Measurements from ENCODE around the gene PDPR. TPM values are rescaled to one million over a fixed set of nuclear protein-coding genes. Genes with fewer than 3 reads are reported as not detected.
A peak's percentile ranks its signal among the peaks of the same experiment; 100 is the strongest.
"Not testable (repeated sequence)": the region's sequence is repeated elsewhere in the genome, so short reads cannot be mapped to it uniquely, and the experiment has no call there.

PDPR gene
- 66.2 TPM for polyA plus RNA-seq (ENCODE audit: insufficient read length)
- long read RNA-seq, donor 1, full-length matches to known transcripts, result 1 of 1 reads
- long read RNA-seq, donor 1, partial matches to known transcripts, result 0 of 1 reads
- long read RNA-seq, donor 1, other reads (novel, unspliced or antisense), result 0 of 1 reads
- long read RNA-seq, donor 2, result 0 reads
- long read RNA-seq, donor 3, result 0 reads
- long read RNA-seq, donor 4, result 0 reads
- long read RNA-seq, donor 5, result 0 reads
- long read RNA-seq, donor 6, result 0 reads
- long read RNA-seq, donor 7, full-length matches to known transcripts, result 1 of 22 reads
- long read RNA-seq, donor 7, partial matches to known transcripts, result 16 of 22 reads
- long read RNA-seq, donor 7, other reads (novel, unspliced or antisense), result 5 of 22 reads
- long read RNA-seq, donor 8, result 0 reads

DNA sequence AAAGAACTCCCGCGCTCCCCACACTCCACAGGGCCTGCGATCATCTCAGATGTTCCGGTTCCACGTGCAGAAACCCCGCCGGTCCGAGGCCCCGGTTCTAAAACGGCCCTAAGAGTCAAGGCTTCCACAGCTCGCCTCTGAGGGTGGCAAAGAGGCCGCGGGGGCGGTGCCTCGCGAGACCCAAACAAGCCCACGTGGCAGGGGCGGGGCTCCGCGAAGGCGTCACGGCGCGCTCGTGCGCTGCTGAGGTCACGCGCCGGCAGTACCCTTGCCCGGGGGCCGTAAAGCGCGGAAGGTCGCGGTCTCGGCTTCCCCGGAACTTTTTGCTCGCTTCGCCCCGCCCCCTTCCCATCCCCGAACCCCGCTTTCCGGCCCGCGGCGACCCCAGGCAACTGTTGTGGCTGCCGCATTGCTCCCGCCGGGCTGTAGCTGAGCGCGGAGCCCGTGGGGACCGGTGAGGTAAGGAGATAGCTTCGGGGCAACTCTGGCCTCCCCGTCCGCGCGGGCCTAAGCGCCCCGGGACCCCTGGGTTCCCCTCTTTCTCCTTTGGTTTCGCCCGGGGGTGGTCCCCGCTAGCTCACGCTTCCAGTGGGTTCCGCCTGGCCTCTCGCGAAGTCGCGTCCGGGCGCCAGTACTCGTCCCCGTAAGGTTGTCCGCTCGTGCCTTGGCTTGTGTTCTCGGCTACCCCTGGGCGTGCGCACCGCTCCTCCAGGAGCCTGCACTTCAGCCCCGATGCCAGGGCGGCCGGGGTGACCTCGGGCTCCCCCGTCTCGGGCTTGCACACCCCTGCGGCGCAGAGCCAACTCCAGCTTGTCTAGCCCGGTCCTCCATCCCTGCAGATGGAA lies at the start of gene PDPR:
PDPR (plus strand) TSS at position 351 of the 845 bp plus-strand sequence. CDS start 6,161 bp downstream, outside the sequence.
- peak; percentile 82 for DNase-seq

DNA sequence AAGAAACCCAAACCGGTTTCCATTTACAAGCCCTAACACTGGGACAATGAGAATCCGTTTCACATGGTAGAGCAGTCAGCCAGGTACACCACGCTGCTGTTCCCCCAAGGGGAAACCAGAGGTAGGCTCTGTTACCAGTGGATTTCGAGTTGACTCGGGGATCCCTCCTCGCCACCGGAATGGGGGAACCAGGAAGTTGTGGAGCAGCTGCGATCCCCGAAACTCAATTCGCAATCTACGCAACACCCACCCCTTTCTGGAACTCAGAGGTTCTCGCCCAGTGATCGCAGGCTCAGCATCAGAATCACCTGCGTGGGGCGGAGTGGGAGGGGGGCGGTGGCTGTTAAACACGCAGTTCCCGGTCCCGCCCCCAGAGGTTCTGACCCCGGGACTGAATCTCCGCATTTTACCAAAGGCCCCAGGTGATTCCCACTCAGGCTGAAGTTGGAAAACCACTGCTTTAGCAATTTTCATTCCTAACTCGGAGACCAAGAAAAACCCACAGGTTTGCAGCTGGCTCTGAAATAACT lies 49.2 kb upstream of the PDPR start:
- DNase-seq, result peak; percentile 20

DNA sequence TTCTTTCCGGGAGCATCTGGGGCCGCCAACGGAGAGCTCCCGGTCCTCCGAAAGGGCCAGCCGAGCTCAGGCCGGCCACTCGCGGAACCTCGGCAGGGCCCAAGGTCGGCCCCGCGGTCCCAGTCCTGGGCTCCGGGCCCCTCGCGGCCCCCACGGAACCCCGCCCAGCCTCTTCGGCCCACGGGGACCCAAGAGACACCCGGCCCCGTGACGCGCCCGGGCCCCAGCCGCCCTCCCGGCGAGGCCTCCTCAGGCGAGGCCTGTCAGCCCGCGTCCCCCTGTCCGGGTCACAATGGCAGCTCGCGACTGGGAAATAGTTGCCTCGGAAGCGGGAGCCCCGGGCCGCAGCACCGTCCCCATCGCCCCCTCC lies 48.8 kb upstream of the PDPR start:
- not testable (repeated sequence) for DNase-seq

DNA sequence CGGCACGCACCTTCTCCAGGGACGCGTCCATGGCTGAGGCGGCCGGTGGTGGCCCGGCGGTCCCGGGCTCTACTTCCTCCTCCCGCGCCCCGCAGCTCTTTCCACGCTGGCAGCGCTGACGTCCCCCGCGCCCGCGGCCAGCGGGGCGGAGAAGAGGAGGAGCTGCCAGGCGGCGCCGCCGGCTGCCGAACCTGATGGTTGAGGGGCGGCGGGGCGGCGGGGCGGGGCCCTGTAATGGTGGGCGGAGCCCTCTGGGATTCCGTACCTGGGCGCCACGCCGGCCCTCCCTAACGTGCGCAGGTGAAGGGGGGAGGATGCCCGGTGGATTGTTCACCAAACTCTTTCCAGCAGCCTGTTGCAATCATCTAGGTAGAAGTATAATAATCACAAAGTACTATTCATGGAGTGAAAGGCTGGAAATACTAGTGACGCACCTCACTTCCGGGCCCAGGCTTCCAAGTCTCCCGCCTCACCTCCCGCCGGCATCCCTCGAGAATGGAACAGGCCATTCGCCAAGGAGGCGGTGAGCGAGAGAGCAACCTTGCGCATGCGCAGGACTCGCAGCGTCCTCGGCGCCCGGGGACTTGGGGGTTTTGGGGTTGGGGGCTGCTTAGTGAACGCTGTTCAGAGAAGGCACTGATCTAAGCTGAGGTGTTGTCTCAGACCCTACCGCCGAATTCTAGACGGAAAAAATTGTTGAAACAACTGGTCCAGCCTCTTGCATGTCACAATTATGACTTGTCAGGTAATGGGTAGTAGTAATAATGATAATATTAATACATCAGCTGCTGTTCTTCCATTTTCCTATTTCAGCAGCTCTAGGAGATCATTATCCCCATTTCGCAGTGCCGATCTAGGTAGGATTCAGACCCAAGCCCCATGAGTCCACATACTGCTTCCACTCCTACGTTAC lies 48.1 kb upstream of the PDPR start:
- peak; percentile 90 for DNase-seq

DNA sequence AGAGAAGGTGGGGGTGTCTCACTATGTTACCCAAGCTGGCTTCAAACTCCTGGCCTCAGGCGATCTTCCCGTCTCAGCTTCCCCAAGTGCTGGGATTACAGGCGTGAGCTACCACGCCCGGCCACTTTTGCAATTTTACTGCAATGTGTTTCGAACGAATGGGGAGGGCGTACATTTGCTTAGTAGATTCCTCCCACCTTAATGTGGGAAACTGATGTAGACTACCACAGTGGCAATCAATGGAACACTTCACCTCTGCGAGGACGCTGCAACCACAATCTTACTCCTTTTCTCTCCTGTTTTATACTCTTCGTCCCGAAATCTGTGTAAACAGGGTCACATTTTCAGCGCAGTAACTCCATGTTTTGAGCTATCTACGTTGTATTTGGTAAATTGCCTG lies 47.4 kb upstream of the PDPR start:
- not testable (repeated sequence) for DNase-seq

DNA sequence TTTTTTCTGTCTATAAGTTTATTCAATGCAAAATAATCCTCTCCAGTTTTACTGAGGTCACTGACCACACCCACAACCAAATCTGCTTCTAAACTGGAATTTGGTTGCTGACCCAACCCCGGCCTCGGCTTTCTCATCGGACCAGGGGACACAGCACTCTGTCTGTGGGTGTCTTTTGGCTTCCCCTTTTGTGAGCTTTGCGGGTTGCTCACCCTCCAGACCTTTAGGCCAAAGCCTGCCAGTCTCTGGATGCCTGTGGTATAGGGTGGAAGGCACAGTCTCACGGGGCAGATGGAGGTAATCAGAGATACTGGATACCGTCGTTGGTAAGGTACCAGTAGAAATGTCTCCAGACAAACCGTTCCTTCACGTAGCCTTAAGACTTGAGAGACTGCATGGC lies 35.1 kb upstream of the PDPR start:
- DNase-seq, result not testable (repeated sequence)

DNA sequence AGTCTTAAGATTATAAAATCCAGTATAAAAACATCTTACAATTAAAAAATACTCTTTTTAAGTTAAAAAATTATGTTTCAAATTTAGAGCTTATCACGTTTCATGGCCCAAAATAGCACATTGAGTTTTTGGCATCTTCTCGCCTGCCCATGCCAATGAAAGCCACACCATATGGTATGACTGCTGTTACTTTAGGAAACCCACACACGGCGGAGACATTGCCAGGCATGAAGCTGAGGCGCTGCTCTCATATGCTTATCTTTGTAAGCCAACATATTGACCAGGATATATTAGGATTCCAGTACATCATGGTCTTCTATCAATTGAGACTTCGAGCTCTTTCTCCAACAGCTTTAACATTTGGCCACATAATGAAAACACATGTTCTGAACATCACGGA lies 32.9 kb upstream of the PDPR start:
- not testable (repeated sequence) for DNase-seq

DNA sequence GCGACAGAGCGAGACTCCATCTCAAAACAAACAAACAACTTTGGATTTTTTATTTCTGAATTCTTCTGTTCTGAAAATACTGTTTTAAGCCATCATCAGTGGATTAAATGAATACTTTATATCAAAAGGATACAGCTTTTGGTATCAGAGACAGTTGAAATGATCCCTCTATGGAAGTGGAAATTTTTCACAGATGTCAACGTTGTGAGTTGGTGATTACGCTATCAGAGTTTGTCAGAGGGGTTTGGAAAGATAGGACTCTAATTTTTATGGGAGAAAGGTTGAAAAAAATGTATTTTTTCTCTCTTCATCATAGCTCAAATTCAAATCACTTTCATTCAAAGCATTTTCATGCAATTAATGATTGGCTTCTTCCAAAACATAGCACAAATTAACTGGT lies 30.2 kb upstream of the PDPR start:
- DNase-seq, result not testable (repeated sequence)

DNA sequence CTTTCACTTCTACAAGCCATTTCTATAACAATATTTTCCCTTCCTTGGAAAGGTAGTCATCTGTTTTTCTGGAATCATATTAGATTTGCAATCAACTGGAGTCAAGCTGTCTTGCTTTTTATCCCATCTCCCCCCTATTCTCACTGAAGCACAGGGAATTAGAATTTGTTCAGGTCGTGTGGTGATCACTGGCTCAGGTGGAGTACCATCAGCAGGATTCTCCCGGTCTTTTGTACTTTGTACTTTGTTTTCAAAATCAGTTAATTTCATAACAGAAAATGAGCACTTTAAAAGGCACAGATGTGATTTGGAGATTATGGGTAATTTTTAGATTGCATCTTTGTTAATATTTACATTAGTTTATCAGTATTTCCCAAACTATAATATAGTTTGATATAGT lies 26.0 kb upstream of the PDPR start:
- not testable (repeated sequence) for DNase-seq

DNA sequence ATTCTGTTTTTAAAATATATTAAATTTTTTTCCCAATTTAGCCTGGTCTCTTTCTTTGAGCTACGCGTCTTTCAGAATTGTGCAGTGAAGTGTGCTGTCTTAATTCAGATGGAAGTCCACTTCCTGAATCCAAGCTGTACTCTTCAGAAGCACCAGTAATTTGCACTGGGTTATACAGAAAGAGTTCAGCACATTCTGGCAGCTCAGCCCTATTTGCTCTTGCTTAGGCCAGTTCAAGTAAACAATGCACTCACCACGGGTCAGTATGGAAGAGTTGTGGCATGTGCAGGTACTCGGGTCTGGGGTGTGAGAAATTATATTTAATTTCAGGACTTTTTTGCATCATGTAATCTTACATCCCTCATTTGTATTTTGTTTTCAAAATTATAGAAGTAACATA lies 25.3 kb upstream of the PDPR start:
- not testable (repeated sequence) for DNase-seq

DNA sequence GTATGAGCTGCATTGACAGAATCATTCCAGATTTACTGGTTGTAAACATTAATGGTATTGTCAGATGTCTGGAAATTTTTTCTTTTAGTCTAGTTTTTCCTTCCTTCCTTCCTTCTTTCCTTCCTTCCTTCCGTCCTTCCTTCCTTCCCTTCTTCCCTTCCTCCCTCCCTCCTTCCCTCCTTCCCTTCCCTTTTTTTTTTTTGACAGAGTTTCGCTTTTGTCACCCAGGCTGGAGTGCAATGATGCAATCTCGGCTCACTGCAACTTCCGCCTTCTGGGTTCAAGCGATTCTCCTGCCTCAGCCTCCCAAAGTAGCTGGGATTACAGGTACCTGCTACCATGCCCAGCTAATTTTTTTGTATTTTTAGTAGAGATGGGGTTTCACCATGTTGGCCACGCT lies 24.8 kb upstream of the PDPR start:
- DNase-seq, result not testable (repeated sequence)

DNA sequence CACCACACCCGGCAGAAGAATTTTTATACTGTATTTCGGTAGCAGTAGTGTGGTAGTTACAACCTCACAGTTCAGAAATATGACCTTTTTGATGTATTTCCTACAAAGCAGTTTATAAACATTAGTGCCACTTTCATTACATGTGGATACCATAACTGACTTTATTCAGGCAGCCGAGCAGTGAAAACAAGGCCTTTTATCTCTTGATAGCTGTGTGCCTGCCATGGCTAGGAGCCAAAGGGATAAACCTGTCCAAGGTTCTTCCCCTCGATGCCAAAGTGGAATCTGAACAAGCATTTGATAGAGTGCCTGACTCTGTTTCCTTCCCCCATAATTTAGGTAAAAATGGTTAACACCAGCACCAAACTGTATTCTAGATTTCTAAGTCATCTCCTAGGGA lies 23.0 kb upstream of the PDPR start:
- not testable (repeated sequence) for DNase-seq

DNA sequence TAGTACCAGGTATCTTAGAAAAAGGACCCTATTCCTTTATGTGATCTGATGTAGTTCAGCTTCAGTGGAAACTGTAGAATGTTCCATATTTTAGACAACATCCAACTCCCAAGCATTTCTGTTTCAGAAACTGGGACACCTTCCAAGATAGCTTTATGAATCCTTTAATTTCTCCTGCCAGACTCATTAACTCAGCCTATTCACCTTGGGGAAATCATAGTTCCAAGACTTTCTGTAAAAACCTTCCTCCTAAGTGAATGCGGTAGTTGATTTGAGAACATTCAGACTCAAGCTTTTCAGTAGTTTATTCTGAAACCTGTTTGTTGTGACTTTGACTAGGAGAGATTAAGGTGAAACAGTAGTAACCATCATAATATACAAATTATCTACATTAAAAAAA lies 20.0 kb upstream of the PDPR start:
- not testable (repeated sequence) for DNase-seq

DNA sequence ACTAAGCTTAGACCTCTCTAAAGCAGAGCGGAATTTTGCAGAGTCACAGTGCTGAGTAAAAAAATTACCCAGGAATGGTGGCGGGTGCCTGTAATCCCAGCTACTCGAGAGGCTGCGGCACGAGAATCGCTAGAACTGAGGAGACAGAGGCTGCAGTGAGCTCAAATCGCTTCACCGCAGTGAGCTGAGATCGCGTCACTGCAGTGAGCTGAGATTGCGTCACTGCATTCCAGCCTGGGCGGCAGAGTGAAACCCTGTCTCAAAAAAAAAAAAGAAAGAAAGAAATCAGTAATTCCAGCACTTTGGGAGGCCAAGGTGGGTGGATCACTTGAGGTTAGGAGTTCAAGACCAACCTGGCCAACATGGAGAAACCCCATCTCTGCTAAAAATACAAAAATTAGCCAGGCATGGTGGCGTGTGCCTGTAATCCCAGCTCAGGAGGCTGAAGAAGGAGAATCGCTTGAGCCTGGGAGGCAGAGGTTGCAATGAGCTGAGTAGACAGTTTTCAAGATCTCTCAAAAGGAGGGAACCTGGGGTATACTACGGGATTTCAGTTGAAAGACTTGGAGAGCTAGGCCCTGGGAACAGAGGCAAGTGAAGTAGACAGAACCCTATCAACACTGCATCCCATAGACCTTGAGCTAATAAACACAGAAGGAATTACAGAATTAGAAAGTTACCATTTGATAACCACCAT lies 4.4 kb upstream of the PDPR start:
- DNase-seq, result not testable (repeated sequence)

DNA sequence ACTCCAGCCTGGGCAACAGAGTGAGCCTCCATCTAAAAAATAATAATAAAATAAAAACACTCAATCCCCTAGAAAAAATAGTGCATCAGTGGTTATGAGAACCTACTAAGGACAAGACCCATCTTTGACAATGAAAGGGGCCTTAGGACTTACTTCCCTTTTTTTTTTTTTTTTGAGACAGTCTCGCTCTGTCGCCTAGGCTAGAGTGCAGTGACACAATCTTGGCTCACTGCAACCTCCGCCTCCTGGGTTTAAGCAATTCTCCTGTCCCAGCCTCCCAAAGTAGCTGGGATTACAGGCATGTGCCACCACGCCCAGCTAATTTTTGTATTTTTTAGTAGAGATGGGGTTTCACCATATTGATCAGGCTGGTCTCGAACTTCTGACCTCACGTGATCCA lies 2.0 kb upstream of the PDPR start:
- DNase-seq, result not testable (repeated sequence)

DNA sequence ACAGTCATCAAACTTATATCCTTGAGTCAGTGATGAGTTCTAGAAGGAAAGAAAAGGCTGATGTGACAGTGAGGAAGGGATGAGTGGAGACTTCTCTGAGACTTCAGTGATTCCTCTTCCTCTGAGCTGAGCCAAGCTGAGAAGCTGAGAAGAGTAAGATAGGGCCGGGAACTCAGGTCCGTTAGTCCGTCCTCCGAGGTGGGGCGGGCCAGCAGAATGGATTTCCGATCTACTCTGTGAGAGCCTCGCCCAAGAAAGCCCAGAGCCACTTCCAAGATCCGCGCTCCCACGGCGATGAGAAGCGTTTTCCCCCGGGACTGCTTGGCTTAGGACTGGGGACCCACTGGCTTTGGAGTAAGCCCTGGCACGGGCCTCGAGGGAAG lies 542 bp upstream of the PDPR start:
- DNase-seq, result not testable (repeated sequence)

DNA sequence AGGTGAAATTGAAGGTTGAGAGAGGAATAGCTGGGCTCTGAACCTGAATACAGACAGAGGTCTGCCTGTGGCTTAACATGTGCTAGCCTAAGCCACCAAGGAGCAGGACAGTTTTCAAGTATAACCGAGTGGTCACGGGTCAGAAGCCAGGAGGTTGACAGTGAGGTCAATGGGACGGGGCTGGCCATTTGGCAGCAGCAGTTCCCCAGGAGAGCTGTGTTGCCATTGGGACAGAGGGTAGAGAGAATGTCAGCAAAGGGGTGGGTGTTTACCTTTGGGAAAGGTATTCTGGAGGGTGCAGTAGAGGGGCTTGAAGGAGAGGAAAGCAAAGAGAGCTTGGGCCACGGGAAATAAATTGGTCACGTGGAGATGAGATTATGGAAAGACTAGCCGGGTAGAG lies 4.2 kb downstream of the PDPR start:
- DNase-seq, result not testable (repeated sequence)

DNA sequence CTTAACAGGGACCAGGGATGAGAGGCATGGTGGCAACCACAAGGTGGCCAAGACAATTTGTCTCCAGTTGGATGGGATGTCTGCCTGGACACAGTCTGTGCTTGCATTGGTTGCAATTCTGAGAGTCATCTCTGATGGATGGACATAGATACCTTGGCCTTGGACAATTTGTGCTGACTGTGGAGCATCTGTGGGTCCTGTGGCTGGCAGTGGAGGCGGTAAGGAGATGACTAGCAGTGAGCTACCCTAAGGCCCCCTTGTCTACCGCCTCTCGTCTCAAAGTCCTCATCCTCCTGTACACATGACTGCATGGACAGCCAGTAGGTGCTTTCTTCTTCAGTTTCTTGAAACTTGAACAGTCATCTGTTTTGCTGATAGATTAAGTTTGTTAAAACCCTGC lies 4.6 kb downstream of the PDPR start:
- not testable (repeated sequence) for DNase-seq

DNA sequence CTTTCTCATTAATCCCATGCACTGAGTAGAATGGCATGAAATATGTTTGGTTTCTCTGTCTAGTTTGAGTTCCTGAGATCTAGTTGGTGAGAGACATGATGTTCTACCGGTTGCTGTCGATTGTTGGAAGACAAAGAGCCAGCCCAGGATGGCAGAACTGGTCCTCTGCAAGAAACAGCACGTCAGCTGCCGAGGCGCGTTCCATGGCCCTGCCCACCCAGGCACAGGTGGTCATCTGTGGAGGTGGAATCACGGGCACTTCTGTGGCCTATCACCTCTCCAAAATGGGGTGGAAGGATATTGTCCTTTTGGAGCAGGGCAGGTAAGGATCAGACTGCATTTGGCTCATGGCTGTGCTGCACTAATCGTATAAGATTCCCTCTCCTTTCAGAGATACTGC lies 6.3 kb downstream of the PDPR start:
- DNase-seq, result not testable (repeated sequence)

DNA sequence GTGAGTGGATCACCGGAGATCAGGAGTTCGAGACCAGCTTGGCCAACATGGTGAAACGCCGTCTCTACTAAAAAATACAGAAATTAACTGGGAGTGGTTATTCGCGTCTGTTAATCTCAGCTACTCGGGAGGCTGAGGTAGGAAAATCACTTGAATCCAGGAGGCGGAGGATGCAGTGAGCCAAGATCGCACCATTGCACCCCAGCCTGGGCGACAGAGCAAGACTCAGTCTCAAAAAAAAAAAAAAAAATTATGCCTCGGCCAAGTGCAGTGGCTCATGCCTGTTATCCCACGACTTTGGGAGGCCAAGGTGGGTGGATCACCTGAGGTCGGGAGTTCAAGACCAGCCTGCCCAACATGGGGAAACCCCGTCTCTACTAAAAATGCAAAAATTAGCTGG lies 9.7 kb downstream of the PDPR start:
- DNase-seq, result not testable (repeated sequence)

DNA sequence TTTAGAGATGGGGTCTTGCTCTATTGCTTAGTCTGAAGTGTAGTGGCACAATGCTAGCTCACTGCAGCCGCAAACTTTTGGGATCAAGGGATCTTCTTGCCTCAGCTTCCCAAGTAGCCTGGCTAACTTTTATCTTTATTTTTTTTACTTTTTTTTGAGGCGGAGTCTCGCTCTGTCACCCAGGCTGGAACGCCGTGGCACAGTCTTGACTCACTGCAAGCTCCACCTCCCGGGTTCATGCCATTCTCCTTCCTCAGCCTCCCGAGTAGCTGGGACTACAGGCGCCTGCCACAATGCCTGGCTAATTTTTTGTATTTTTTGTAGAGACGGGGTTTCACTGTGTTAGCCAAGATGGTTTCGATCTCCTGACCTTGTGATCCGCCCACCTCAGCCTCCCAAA lies 12.1 kb downstream of the PDPR start:
- DNase-seq, result not testable (repeated sequence)
